ENCODE data around the gene GABBR1.

Gene GABBR1

DNA sequence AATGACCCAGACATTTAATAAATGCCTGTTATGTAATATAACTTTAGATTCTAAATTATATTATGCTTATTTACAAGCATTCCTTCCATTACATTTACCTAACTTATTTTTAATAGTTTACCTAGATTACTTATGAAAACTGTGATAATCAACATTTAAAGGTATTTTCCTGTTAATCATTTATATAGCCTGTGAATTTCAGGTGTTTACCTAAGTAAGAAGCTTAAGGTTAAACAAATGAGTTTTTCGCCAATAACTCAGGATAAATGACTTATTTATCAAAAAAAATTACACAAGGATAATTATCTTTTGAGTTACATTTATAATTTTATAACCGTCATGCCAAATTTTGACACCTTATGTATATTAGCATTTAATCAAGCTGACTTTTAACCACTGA lies 108.9 kb downstream of the GABBR1 start:
- DNase-seq, result no peak

DNA sequence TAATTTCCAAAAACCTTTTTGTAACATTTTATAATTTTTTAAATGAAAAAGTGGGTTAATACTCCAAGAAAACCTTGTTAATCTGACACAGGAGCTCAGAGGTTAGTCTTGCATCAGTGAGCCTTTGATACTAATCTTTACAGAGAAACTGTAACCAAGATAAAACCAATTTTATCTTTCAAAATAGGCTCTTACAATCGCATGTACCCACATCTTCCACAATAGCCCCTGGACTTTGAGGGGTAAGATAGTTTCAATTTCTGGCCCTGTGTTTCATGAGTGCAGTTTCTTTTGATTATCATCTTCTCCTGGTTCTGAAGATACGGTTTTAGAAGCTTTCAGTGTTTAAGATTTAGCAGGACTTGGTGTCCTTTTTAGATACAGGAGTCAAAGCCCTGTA lies 110.8 kb downstream of the GABBR1 start:
- no peak for DNase-seq

DNA sequence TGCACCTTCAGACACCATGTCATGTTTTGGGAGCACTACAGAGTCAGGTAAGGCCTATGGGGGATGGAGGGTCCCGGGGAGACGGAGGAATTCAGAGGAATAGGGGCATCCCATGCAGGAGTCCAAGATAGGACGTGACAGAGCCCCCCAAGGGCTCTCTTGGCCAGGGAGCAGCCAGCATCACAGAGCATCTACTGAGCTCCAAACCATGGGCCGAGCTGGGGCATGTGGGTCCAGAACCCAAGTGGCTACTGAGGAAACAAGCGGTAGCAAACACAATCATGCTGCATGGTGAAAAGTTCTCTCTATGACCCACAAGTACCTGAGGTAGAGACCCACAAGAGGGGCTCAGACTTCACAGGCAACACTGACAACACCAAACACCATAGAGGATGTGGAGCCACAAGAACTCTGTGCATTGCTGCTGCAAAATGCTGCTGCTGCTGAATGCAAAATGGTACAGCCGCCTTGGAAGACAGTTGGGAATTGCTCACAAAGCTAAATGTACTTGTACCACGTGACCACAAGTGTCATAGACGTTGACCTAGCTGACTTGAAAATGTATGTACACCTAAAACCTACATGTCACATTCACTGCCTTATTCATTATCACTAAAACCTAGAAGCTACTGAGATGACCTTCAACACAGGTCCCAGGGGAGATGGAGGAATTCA lies 111.8 kb downstream of the GABBR1 start:
- DNase-seq, result no peak

DNA sequence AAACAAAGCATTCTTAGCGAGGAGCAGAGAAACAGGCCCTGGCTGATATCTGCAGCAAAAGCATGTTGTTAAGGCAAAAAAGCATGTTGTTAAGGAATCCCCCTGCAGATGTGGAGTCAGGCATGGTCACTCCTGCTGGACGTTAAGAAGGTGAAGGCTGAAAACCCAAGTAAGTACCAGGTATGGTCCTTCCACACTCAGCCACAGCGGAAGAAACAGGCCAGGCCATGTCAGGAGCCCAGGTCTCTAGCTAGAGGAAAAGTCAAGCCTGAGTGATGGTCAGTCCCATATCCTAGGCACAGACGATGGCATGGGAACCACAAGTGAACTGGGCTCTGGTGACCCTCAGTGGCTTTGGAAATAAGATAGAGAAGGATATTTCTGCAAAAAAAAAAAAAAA lies 112.8 kb downstream of the GABBR1 start:
- no peak for DNase-seq

DNA sequence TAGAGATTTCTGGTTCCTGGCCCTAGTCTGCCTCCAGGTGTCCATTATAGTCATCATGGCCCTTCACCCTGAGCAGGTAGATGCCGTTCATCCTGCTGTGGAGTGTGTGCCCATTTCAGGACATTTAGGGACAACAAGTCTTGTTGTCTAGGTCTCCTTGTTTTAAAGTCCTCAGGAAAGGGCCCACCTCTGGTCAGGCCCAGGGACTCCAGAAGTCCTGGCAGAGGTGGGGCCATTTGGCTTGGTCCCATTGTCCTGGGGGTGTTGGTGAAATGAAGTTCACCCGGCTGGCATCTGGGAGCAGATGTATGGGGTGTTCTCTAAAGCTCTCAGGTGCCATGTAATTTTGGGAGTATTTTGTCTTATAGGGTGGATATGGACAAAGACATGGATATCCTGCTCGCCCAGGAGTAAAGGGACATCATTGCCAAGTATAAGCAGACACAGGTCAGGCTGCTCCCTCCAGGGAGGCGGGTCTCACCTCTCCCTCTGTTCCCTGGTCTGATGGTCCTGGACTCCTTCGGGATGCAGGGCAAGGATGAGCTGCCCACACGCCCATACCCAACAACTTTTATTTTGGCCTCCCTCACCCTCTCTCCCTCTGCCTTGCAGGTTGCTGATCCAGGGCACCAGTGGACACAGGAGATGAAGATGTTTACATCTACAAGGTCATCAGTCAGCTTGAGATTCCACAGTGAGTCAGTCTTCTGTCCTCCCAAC lies 113.5 kb downstream of the GABBR1 start:
- no peak for DNase-seq

DNA sequence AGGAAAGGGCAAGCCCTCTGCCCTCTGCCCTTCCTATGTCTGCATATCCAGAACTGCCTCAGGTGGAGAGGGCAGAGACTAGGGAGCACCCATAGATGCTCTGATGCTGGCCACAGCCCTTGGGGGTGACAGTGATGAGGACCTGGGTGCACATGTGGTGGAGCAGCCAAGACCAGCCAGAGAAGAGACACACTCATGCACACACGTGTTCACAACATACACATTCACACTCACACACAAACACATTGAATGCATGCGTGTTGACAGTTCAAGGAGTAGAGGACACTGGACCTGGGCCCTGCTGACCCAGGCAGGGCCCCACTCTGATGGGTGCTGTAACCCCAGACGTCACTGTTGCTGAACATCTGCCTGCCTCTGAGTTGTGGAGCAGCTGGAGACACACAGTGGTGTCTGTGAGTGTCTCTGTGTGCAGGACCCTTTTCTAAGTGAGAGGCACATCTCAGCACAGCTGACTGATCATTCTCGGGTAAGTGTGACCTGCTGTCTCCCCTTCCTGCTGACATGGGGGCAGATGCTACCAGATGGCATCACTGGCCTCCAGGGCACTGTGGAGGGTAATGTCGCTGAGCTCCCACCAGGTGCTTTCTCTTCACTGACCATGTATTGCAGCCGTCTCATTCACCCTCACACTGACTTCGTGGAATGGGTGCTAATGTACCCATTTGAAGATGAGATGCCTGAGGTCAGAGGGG lies 115.1 kb downstream of the GABBR1 start:
- no peak for DNase-seq

DNA sequence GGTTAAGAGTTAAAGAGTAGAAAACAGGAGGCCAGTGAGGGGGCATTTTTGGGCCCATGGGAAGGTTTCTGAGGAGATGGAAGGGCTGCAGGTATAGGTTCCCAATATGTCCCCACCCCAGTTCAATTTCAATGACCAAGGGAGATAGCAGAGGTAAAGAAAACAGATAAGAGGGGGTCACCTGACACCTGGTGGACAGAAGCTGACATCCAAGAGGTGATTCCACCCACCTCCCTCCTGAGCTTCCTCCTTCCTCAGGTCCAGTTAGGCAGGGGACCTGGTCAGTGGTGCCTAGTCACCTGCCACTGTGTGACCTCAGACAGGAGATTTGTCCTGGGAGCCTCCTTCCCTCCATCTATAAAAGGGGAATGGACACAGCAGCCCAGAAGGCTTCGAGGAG lies 115.7 kb downstream of the GABBR1 start:
- DNase-seq, result no peak

DNA sequence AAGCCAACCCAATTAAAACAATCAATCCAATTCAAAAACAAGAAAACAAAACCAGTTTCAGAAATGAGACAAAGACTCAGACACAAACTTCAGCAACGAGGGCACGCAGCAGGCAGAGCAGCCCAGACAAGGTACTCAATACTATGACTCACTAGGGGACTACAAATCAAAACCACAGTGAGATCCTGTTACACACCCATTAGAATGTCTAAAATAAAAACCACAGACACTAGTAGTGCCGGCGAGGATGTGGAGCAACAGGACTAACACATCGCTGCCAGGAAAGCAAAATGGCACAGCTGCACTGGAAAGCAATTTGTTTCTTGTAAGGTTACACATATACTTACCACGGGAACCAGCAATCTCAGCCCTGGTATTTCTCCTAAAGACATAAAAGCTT lies 116.9 kb downstream of the GABBR1 start:
- DNase-seq, result no peak

DNA sequence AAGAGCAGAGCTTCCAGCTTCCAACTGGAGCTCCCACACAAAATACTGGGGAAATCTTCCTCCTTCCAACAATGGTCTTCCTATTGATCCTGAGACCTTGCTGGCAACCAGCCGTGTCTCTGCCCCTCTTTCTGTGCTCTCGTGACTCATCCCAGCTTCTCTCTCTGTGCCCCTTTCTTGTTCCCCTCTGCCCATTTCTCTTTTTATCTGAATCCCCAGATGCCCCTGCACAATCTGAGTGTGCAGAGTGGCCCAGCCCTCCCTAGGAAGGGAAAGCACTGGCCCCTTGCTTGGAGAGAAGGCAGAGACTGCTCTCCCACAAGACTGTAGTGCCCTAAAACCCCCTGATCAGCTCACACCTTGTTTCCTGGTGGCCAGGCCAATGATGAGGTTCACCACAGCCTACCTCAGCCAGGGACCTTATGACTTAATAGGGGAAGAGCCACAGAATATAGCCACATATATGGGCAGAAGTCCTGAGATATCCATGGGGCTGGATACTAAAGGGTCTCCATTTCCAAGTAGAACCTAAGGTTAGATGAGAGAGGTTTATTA lies 122.2 kb downstream of the GABBR1 start:
- no peak for DNase-seq

DNA sequence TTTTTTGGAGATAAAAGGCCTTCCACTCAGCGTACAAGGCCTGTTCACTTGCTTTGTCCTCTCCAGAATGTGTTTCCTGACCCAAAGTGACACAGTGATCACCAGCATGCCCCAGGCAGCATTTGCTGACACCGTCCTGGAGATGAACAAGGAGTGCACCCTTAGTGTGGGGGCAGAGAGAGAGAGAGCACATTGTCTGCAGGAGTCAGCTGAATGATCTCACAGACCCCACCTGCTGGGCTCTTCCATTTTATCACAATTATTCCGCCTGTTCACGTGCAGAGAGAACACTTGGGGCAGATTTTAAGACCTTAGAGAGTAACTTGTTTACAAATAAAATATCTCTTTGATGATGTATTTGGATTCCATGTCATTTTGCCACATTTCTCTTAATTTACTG lies 122.8 kb downstream of the GABBR1 start:
- no peak for DNase-seq
